ENCODE measurements around the gene SUFU. TPM values are rescaled to one million over a fixed set of nuclear protein-coding genes. Genes with fewer than 3 reads are reported as not detected.

Gene SUFU
- total RNA-seq, 1 donor from 2014 or later = 0.79 TPM

DNA sequence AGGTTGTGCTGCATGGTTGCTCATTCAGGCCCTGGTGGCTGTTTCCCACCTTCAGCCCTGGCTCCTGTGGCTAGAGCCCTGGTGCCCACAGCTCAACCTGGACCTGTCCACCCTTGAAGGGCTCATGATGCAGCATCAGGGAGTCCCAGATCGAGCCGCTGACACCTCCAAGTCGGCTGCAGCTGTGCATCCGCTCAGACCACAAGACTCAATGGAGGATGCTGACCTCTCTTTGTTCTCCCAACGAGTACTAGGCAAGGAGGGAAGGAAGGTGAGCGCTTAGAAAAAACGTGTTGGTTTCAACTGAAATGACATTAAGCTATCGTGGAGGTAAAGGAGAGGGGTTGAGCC lies 43.0 kb upstream of the SUFU start:
- DNase-seq (ENCODE audit: low read depth) (no peak), FAIRE-seq (no peak)
- no peaks in the 10 kb centered on the region for H3K36me3 ChIP-seq (ENCODE audit: control insufficient read depth, insufficient read depth, low read length)
- TF ChIP-seq, protein P1, sequence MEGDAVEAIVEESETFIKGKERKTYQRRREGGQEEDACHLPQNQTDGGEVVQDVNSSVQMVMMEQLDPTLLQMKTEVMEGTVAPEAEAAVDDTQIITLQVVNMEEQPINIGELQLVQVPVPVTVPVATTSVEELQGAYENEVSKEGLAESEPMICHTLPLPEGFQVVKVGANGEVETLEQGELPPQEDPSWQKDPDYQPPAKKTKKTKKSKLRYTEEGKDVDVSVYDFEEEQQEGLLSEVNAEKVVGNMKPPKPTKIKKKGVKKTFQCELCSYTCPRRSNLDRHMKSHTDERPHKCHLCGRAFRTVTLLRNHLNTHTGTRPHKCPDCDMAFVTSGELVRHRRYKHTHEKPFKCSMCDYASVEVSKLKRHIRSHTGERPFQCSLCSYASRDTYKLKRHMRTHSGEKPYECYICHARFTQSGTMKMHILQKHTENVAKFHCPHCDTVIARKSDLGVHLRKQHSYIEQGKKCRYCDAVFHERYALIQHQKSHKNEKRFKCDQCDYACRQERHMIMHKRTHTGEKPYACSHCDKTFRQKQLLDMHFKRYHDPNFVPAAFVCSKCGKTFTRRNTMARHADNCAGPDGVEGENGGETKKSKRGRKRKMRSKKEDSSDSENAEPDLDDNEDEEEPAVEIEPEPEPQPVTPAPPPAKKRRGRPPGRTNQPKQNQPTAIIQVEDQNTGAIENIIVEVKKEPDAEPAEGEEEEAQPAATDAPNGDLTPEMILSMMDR (IDR thresholded peaks at IDR 0.05; ENCODE audit: insufficient read depth, low read length, severe bottlenecking) = no peak
- H3K4me3 ChIP-seq (ENCODE audit: low read depth, low read length) = peak overlapping the region; percentile 5
- H3K27me3 ChIP-seq (ENCODE audit: control insufficient read depth, insufficient read depth, low read length) = no peaks in the 10 kb centered on the region

GRCh38 chr10:102461187-102462054 lies 42.4 kb upstream of the SUFU start:
- peak; percentile 77 for DNase-seq (ENCODE audit: low read depth)
- TF ChIP-seq, protein P1 (IDR thresholded peaks at IDR 0.05; ENCODE audit: insufficient read depth, low read length, severe bottlenecking) = no peak
- no peak for FAIRE-seq

GRCh38 chr10:102462512-102463054 lies 41.2 kb upstream of the SUFU start:
- TF ChIP-seq, protein P1 (IDR thresholded peaks at IDR 0.05; ENCODE audit: insufficient read depth, low read length, severe bottlenecking) = no peak
- Histone ChIP-seq H3K36me3 (ENCODE audit: control insufficient read depth, insufficient read depth, low read length) (no peaks in the 10 kb centered on the region), H3K4me3 (ENCODE audit: low read depth, low read length) (no peak overlapping the region), H3K27me3 (ENCODE audit: control insufficient read depth, insufficient read depth, low read length) (no peaks in the 10 kb centered on the region)
- no peak for FAIRE-seq
- DNase-seq (ENCODE audit: low read depth) = no peak

More at GRCh38 chr10:102461187-102462054, 42.4 kb upstream of the SUFU start:
- peak overlapping the region; percentile 40 for H3K4me3 ChIP-seq (ENCODE audit: low read depth, low read length)
- H3K27me3 ChIP-seq (ENCODE audit: control insufficient read depth, insufficient read depth, low read length) = no peaks in the 10 kb centered on the region
- no peaks in the 10 kb centered on the region for H3K36me3 ChIP-seq (ENCODE audit: control insufficient read depth, insufficient read depth, low read length)

- TF ChIP-seq, protein P1 (IDR thresholded peaks at IDR 0.05; ENCODE audit: insufficient read depth, low read length, severe bottlenecking) = no peak
- no peak for FAIRE-seq
- no peak for DNase-seq (ENCODE audit: low read depth)
- H3K36me3 ChIP-seq (ENCODE audit: control insufficient read depth, insufficient read depth, low read length) = no peaks in the 10 kb centered on the region
- no peaks in the 10 kb centered on the region for H3K27me3 ChIP-seq (ENCODE audit: control insufficient read depth, insufficient read depth, low read length)
- no peak overlapping the region for H3K4me3 ChIP-seq (ENCODE audit: low read depth, low read length)
These were observed 39.8 kb upstream of the SUFU start for GRCh38 chr10:102463983-102464382.

GRCh38 chr10:102465466-102465865 lies 38.3 kb upstream of the SUFU start:
- DNase-seq (ENCODE audit: low read depth) (no peak), FAIRE-seq (no peak)
- Histone ChIP-seq H3K4me3 (ENCODE audit: low read depth, low read length) (no peak overlapping the region), H3K36me3 (ENCODE audit: control insufficient read depth, insufficient read depth, low read length) (no peaks in the 10 kb centered on the region), H3K27me3 (ENCODE audit: control insufficient read depth, insufficient read depth, low read length) (no peaks in the 10 kb centered on the region)
- TF ChIP-seq, protein P1 (IDR thresholded peaks at IDR 0.05; ENCODE audit: insufficient read depth, low read length, severe bottlenecking) = no peak

Data from bronchial epithelial cell (primary cell).